Prostate gland (tissue), 2 donors: Measurements from ENCODE around the gene ATXN3L.

ENCODE experiments used
- POLR2A ChIP-seq: fragments of 450-650 bp; IDR thresholded peaks from one replicate; pipeline ENCODE4 v1.6.1; 2016; ENCODE audit warnings: antibody characterized with exemption, mild to moderate bottlenecking
- TF ChIP-seq, protein P1 (sequence below), 4 experiments: fragments of 200-600 bp in 2 of 4; fragments of 450-650 bp in 2 of 4; sonication (generic) in 2 of 4; IDR thresholded peaks; 1 replicate in 3 of 4; 2 replicates in 1 of 4; pipeline ENCODE4 v1.5.1; 2016 to 2019; ENCODE audit warnings: antibody characterized with exemption in 4 of 4, mild to moderate bottlenecking in 2 of 4, moderate library complexity in 2 of 4

DNA sequence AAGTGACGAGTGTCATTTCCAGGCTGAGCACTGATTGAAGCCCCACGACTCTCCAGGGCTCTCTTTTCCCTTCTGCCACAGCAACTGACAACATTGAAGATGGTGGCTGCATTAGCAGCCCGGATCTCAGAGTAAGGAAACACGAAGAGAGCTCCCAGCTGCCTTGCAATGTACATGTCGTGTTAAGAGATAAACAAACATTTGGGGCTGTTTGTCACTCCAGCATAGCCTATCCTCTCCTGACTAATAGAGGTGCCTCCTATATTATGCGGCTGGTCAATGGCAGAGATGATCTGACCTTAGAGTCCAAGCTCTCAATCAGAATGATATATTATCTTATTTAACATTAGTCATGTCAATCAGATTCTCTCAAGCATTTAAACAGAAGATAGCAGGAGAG, 38.6 kb downstream of the ATXN3L start:
- TF ChIP-seq, protein P1, sequence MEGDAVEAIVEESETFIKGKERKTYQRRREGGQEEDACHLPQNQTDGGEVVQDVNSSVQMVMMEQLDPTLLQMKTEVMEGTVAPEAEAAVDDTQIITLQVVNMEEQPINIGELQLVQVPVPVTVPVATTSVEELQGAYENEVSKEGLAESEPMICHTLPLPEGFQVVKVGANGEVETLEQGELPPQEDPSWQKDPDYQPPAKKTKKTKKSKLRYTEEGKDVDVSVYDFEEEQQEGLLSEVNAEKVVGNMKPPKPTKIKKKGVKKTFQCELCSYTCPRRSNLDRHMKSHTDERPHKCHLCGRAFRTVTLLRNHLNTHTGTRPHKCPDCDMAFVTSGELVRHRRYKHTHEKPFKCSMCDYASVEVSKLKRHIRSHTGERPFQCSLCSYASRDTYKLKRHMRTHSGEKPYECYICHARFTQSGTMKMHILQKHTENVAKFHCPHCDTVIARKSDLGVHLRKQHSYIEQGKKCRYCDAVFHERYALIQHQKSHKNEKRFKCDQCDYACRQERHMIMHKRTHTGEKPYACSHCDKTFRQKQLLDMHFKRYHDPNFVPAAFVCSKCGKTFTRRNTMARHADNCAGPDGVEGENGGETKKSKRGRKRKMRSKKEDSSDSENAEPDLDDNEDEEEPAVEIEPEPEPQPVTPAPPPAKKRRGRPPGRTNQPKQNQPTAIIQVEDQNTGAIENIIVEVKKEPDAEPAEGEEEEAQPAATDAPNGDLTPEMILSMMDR (IDR thresholded peaks at IDR 0.05), result no peak
- TF ChIP-seq POLR2A, result no peak
